A673 (cell line): ENCODE measurements around the gene CYP17A1. TPM values are rescaled to one million over a fixed set of nuclear protein-coding genes. Genes with fewer than 3 reads are reported as not detected.

Experiments
- BruUV-seq: library from RNA; stranded (reverse); fragments of 400-500 nt; replicated peaks from 2 replicates; lab custom pipeline; 2021; lab: Mats Ljungman, UMichigan
- CTCF ChIA-PET: fragments of 300-600 bp; sonication (Branson Sonifier 250); formaldehyde crosslinking; loops from one replicate; lab custom pipeline; 2022; ENCODE audit warnings: antibody characterized with exemption; lab: Charles Lee
- POLR2A ChIA-PET: fragments of 300-600 bp; sonication (Branson Sonifier 250); formaldehyde crosslinking; loops from one replicate; lab custom pipeline; 2022; ENCODE audit warnings: antibody characterized with exemption; ENCODE audit not compliant: low non-redundant PET; lab: Charles Lee
- DNase-seq: peaks from one replicate; pipeline ENCODE4 v3.0.0-alpha.2; 2015; ENCODE audit warnings: low spot score
- H3K27ac ChIP-seq: fragments of 200-600 bp; sonication (generic); 2 replicates; pipeline ENCODE4 v1.5.1; 2016; ENCODE audit warnings: mixed run types, low read depth, mild to moderate bottlenecking, mixed read lengths, antibody characterized with exemption, low read length; ENCODE audit not compliant: poor library complexity, severe bottlenecking
- H3K27me3 ChIP-seq: fragments of 200-600 bp; sonication (generic); replicated peaks from 2 replicates; pipeline ENCODE4 v1.6.1; 2017; ENCODE audit warnings: mixed run types, low read depth, mild to moderate bottlenecking, mixed read lengths, antibody characterized with exemption, low read length; ENCODE audit not compliant: insufficient read depth, poor library complexity
- H3K36me3 ChIP-seq: fragments of 200-600 bp; sonication (generic); 2 replicates; pipeline ENCODE4 v1.6.1; 2016; ENCODE audit warnings: mixed run types, mild to moderate bottlenecking, mixed read lengths, antibody characterized with exemption, low read length; ENCODE audit not compliant: insufficient read depth, poor library complexity, severe bottlenecking
- H3K4me1 ChIP-seq: fragments of 200-600 bp; sonication (generic); 2 replicates; pipeline ENCODE4 v1.6.1; 2017; ENCODE audit warnings: mixed run types, mild to moderate bottlenecking, mixed read lengths, antibody characterized with exemption, low read length; ENCODE audit not compliant: insufficient read depth, poor library complexity, severe bottlenecking
- H3K4me3 ChIP-seq: fragments of 200-600 bp; sonication (generic); 2 replicates; pipeline ENCODE4 v1.5.1; 2016; ENCODE audit warnings: low read depth, mixed run types, mild to moderate bottlenecking, mixed read lengths, low read length; ENCODE audit not compliant: poor library complexity, severe bottlenecking
- H3K9me3 ChIP-seq: fragments of 200-600 bp; sonication (generic); 2 replicates; pipeline ENCODE4 v1.6.1; 2016; ENCODE audit warnings: mixed run types, low read depth, mild to moderate bottlenecking, mixed read lengths, antibody characterized with exemption, low read length; ENCODE audit not compliant: poor library complexity, severe bottlenecking
- EZH2 ChIP-seq: fragments of 200-600 bp; sonication (generic); IDR thresholded peaks from 2 replicates; pipeline ENCODE4 v1.6.1; 2017; ENCODE audit warnings: borderline replicate concordance, low read depth, mild to moderate bottlenecking, mixed read lengths, antibody characterized with exemption, low read length; ENCODE audit not compliant: poor library complexity, severe bottlenecking
- intact Hi-C: fragments of 100-400 bp; cut with micrococcal nuclease; formaldehyde crosslinking; loops from one replicate; pipeline ENCODE4 v1.10.0; 2022; ENCODE audit not compliant: unreplicated experiment
- total RNA-seq: library from RNA; stranded (reverse); gene quantifications from 2 replicates; pipeline ENCODE4 v1.2.3, GENCODE V29; 2021
- TF ChIP-seq, protein P1 (sequence below): fragments of 300-800, 200-600 bp; sonication (generic); conservative IDR thresholded peaks from 2 replicates; pipeline ENCODE4 v1.5.1; 2017; ENCODE audit warnings: low read depth, mild to moderate bottlenecking, antibody characterized with exemption, low read length, moderate library complexity, mixed read lengths

CYP17A1 gene
- total RNA-seq, 1 experiment from 2014 or later = not detected

DNA sequence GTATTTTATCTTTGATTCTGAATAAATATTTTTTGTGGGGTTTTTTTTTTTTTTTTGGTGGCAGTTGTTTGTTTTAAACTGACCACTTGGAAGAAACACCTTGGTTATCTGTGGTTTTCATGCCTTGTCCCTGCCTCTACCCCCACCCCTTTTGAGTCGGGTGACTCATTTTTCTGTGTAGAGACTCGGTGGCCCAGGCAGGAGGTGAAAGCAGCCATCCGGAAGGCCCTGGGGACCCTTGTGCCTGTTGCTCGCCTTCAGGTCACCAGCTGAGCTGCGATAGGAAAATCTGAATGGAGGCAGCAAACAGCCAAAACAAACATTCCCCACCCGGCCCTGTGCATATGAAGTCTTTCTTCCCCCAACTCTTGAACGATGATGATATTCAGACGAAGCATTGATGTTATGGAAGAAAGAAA is 22.8 kb downstream of the CYP17A1 start:
- ChIA-PET CTCF (no interaction called here), POLR2A (no interaction called here)
- no peaks in the 10 kb centered on the region for H3K9me3 ChIP-seq

DNA sequence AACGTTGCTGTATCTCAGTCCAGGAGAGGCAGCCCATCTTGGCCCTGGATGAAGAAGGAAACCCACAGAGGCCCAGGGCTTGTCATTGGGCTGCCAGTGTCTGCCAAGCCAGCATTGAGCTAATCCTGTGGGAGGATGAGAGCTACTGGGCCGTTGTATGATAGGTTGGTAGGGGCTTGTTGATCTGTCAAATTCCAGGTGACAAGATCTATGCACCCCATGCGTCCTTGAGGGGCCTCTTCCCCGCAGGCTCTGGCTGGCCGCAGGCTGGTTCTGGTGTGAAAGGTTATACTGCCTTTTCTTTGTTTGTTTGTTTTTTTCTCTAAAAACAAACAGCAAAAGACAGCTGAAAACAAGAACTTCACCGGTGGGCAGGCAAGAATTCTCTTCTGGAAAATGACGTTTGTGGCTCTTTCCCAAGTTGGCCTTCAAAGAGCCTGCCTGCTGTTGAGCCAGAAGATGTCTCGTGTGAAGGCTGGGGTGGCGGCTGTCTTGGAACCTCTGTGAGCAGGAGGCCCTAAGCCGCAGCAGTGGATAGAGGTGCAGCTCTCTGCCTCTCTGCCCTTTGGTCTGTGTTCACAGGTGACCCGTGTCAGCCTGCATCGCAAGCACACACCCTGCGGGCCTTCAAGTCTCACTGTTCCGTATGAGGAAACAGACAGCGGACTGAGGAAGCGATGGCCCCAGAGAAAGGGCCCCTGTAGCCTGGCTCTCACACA is 23.3 kb downstream of the CYP17A1 start:
- Histone ChIP-seq H3K27ac (no peak overlapping the region), H3K27me3 (no peaks in the 10 kb centered on the region), H3K36me3 (peaks cover 6% of the 10 kb centered on the region), H3K4me3 (no peak overlapping the region), H3K9me3 (no peaks in the 10 kb centered on the region), H3K4me1 (no peaks in the 10 kb centered on the region)
- ChIA-PET CTCF (no interaction called here), POLR2A (no interaction called here)
- no TSS peak for BruUV-seq
- TF ChIP-seq, protein P1, sequence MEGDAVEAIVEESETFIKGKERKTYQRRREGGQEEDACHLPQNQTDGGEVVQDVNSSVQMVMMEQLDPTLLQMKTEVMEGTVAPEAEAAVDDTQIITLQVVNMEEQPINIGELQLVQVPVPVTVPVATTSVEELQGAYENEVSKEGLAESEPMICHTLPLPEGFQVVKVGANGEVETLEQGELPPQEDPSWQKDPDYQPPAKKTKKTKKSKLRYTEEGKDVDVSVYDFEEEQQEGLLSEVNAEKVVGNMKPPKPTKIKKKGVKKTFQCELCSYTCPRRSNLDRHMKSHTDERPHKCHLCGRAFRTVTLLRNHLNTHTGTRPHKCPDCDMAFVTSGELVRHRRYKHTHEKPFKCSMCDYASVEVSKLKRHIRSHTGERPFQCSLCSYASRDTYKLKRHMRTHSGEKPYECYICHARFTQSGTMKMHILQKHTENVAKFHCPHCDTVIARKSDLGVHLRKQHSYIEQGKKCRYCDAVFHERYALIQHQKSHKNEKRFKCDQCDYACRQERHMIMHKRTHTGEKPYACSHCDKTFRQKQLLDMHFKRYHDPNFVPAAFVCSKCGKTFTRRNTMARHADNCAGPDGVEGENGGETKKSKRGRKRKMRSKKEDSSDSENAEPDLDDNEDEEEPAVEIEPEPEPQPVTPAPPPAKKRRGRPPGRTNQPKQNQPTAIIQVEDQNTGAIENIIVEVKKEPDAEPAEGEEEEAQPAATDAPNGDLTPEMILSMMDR = no peak
- no peak for TF ChIP-seq EZH2
- intact Hi-C loops = no loop called here
- DNase-seq = no peak

More for the DNA sequence above, 22.8 kb downstream of the CYP17A1 start:
- DNase-seq = no peak
- intact Hi-C loops = no loop called here
- peaks cover 6% of the 10 kb centered on the region for H3K36me3 ChIP-seq
- no peak for TF ChIP-seq EZH2
- TF ChIP-seq, protein P1 = no peak
- no TSS peak for BruUV-seq
- no peaks in the 10 kb centered on the region for H3K4me1 ChIP-seq
- H3K27me3 ChIP-seq = no peaks in the 10 kb centered on the region
- no peak overlapping the region for H3K4me3 ChIP-seq
- no peak overlapping the region for H3K27ac ChIP-seq

DNA sequence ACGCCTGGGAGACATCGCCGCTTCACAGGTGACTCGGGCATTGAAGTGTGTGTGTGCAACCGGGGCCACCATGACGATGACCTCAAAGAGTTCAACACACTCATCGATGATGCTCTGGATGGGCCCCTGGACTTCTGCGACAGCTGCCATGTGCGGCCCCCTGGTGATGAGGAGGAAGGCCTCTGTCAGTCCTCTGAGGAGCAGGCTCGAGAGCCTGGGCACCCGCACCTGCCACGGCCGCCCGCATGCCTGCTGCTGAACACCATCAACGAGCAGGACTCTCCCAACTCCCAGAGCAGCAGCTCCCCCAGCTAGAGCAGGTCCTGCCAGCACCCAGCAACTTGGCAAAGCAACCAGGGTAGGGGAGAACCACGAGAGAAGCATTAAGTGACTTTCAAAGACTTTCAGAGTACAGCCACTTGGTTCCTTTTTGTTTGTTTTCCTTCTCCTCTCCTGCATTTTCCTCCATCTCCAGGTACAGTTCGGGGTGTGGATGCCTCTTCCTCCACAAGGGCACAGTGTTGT is 24.1 kb downstream of the CYP17A1 start:
- BruUV-seq = no TSS peak
- H3K27me3 ChIP-seq = no peaks in the 10 kb centered on the region
- TF ChIP-seq EZH2 = no peak
- TF ChIP-seq, protein P1 = no peak
- DNase-seq = no peak
- no peak overlapping the region for H3K4me3 ChIP-seq
- ChIA-PET POLR2A (no interaction called here), CTCF (no interaction called here)
- H3K9me3 ChIP-seq = no peaks in the 10 kb centered on the region
- peaks cover 6% of the 10 kb centered on the region for H3K36me3 ChIP-seq
- peaks cover 7% of the 10 kb centered on the region for H3K4me1 ChIP-seq
- intact Hi-C loops = no loop called here
- H3K27ac ChIP-seq = no peak overlapping the region
